Endothelial cell of umbilical vein (primary cell): ENCODE results near the gene MAP4K1. TPM values are rescaled to one million over a fixed set of nuclear protein-coding genes. Genes with fewer than 3 reads are reported as not detected.

Experiments used
- BruUV-seq: library from RNA; stranded (reverse); fragments of 400-500 nt; replicated peaks from 2 replicates; lab custom pipeline; 2021; lab: Mats Ljungman, UMichigan
- CTCF ChIA-PET: fragments of 300-600, 350-600 bp; sonication (Branson Sonifier 250); formaldehyde crosslinking; loops from one replicate; lab custom pipeline; 2021; ENCODE audit warnings: antibody characterized with exemption, inconsistent platforms; lab: Charles Lee
- POLR2A ChIA-PET: fragments of 300-600, 350-600 bp; sonication (Branson Sonifier 250); formaldehyde crosslinking; loops from one replicate; lab custom pipeline; 2021; ENCODE audit warnings: antibody characterized with exemption, inconsistent platforms; lab: Charles Lee
- DNase-seq: peaks from one replicate; pipeline ENCODE4 v3.0.0-alpha.2; 2011; ENCODE audit warnings: low read depth, low spot score
- FAIRE-seq: peaks from 2 replicates; lab custom pipeline; 2011; peaks lifted over from hg19 to GRCh38; lab: Jason Lieb, UNC
- H2AFZ ChIP-seq: 2 replicates; pipeline ENCODE4 v1.6.0; 2012; ENCODE audit warnings: low read depth, low read length, control low read depth, inconsistent platforms
- H3K27ac ChIP-seq: 2 replicates; pipeline ENCODE4 v1.5.1; 2011; ENCODE audit warnings: low read depth, mild to moderate bottlenecking, control low read depth, low read length, moderate library complexity; ENCODE audit not compliant: insufficient read depth
- H3K27me3 ChIP-seq, 2 experiments: 2 replicates each; pipeline versions ENCODE4 v1.6.0 to v1.6.1; 2011; ENCODE audit warnings: low read length in 2 of 2, mixed read lengths in 1 of 2; ENCODE audit not compliant: control insufficient read depth in 2 of 2, insufficient read depth in 2 of 2
- H3K36me3 ChIP-seq, 2 experiments: 2 replicates in 1 of 2; 3 replicates in 1 of 2; pipeline ENCODE4 v1.5.1; 2011; ENCODE audit warnings: low read length in 2 of 2, mild to moderate bottlenecking in 1 of 2, moderate library complexity in 1 of 2; ENCODE audit not compliant: control insufficient read depth in 2 of 2, insufficient read depth in 2 of 2; ENCODE audit errors: extremely low read depth in 1 of 2
- H3K4me1 ChIP-seq: 3 replicates; pipeline ENCODE4 v1.5.1; 2011; ENCODE audit warnings: mild to moderate bottlenecking, low read length; ENCODE audit not compliant: control insufficient read depth, insufficient read depth; ENCODE audit errors: extremely low read depth
- H3K4me2 ChIP-seq: 2 replicates; pipeline ENCODE4 v1.6.1; 2011; ENCODE audit warnings: low read length, control low read depth, mixed read lengths; ENCODE audit not compliant: insufficient read depth
- H3K4me3 ChIP-seq, 3 experiments: fragments of 200-600 bp in 1 of 3; sonication (generic), shearing (Covaris generic) in 1 of 3; replicated peaks in 1 of 3; 2 replicates each; pipeline ENCODE4 v1.5.1; 2011 to 2016; ENCODE audit warnings: control low read depth in 3 of 3, low read length in 3 of 3, mild to moderate bottlenecking in 2 of 3, inconsistent platforms in 1 of 3, low read depth in 1 of 3, moderate library complexity in 1 of 3; ENCODE audit not compliant: insufficient read depth in 1 of 3
- H3K79me2 ChIP-seq: 2 replicates; pipeline ENCODE4 v1.6.0; 2012; ENCODE audit warnings: low read length, inconsistent platforms; ENCODE audit not compliant: control insufficient read depth, insufficient read depth
- H3K9ac ChIP-seq: replicated peaks from 2 replicates; pipeline ENCODE3; 2011; ENCODE audit warnings: low read length, control low read depth; ENCODE audit not compliant: insufficient read depth; ENCODE audit errors: extremely low read depth
- H3K9me1 ChIP-seq: replicated peaks from 3 replicates; pipeline ENCODE4 v1.6.0; 2011; ENCODE audit warnings: mild to moderate bottlenecking, low read length; ENCODE audit not compliant: control insufficient read depth, insufficient read depth; ENCODE audit errors: extremely low read depth
- H3K9me3 ChIP-seq: replicated peaks from 2 replicates; pipeline ENCODE4 v1.5.1; 2012; ENCODE audit warnings: low read length, inconsistent platforms; ENCODE audit not compliant: control insufficient read depth, insufficient read depth
- H4K20me1 ChIP-seq: replicated peaks from 2 replicates; pipeline ENCODE3; 2011; ENCODE audit warnings: mild to moderate bottlenecking, low read length; ENCODE audit not compliant: control insufficient read depth, insufficient read depth; ENCODE audit errors: extremely low read depth
- EZH2 ChIP-seq: IDR thresholded peaks from 2 replicates; pipeline ENCODE4 v1.6.1; 2012; ENCODE audit warnings: borderline replicate concordance, low read depth, mild to moderate bottlenecking, moderate library complexity, low read length, inconsistent platforms; ENCODE audit not compliant: severe bottlenecking
- FOS ChIP-seq: IDR thresholded peaks from 2 replicates; pipeline ENCODE4 v1.6.1; 2011; ENCODE audit warnings: mild to moderate bottlenecking, low read length, moderate library complexity, borderline replicate concordance; ENCODE audit not compliant: insufficient read depth
- JUN ChIP-seq: IDR thresholded peaks from 2 replicates; pipeline ENCODE4 v1.6.1; 2011; ENCODE audit warnings: borderline replicate concordance, low read depth; ENCODE audit not compliant: insufficient read length, insufficient read depth
- POLR2AphosphoS5 ChIP-seq: IDR thresholded peaks from 2 replicates; pipeline ENCODE4 v1.6.1; 2012; ENCODE audit warnings: low read depth, mild to moderate bottlenecking, control low read depth, low read length, moderate library complexity; ENCODE audit not compliant: insufficient read depth
- dilution Hi-C: fragments of 300-500 bp; cut with MboI; formaldehyde crosslinking; loops from one replicate; pipeline ENCODE4 v1.15.0; 2019; ENCODE audit warnings: low sequenced_read_pairs; ENCODE audit not compliant: extremely low pct_ligation_motif_present
- intact Hi-C: fragments of 100-400 bp; cut with micrococcal nuclease; formaldehyde crosslinking; loops from one replicate; pipeline ENCODE4 v1.10.0; 2022
- polyA plus RNA-seq, 4 experiments: library from polyadenylated mRNA; depleted of rRNA in 3 of 4; stranded (reverse) in 3 of 4; unstranded in 1 of 4; fragments of >200 nt; gene quantifications; 2 replicates each; pipeline versions ENCODE4 v1.2.1 to v1.2.3, GENCODE V29; 2011 to 2012; ENCODE audit warnings: missing spikeins in 1 of 4
- total RNA-seq: library from RNA; stranded (reverse); gene quantifications from 2 replicates; pipeline ENCODE4 v1.2.3, GENCODE V29; 2021
- TF ChIP-seq, protein P1 (sequence below), 2 donors: IDR thresholded peaks; 1 replicate in 1 of 2; 2 replicates in 1 of 2; pipeline ENCODE4 v1.5.1; 2011; ENCODE audit warnings: low read length in 2 of 2, mild to moderate bottlenecking in 2 of 2, moderate library complexity in 2 of 2, control low read depth in 1 of 2, inconsistent platforms in 1 of 2, low read depth in 1 of 2; ENCODE audit not compliant: insufficient read depth in 1 of 2; ENCODE audit errors: extremely low read depth in 1 of 2
- TF ChIP-seq, protein P2 (sequence below): IDR thresholded peaks from 2 replicates; pipeline ENCODE4 v1.6.1; 2011; ENCODE audit not compliant: insufficient read depth, insufficient read length

The MAP4K1 gene
- total and polyA plus RNA-seq, 2 donors (not counting 3 experiments of a cell fraction or from before 2014, with no cell fraction given) = 0.12 to 1.6 TPM

DNA sequence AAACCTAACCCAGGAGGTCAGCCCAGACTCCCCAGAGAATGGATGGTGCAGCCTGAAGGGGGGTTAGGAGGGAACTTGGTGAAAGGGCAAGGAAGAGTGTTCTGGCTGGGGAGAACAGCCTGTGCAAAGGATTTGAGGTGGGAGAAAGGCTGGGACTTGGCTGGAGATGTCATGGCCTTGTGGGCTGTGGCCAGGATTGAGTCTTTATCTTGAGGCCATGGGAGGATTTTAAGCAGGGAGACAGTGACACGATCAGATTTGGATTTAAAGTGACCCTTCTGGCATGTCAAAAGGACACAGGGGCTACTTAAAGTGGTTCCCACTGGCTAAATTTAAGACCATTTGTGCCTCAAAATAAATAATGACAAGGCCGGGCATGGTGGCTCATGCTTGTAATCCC lies 29.7 kb downstream of the MAP4K1 start:
- POLR2A ChIA-PET = no interaction called here

DNA sequence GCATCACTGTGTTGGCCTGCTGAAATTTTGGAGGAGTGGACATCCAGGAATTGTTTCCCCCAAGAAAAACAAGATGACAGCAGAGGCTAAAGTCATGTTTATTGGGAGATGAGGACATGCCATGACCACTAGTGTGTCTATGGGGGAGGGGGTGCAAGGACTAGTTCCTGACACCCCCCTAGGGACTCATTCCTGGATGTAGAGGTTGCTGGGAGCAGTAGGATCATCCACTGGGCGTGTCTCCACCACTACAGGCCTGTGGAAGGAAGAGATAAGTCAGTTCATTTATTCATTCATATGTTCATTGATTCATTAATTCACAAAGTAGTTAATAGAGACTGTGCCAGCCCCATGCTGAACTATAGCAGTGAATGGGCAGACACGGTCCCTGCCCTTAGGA lies 30.2 kb downstream of the MAP4K1 start:
- no TSS peak for BruUV-seq
- no peak for TF ChIP-seq JUN
- TF ChIP-seq EZH2 = no peak

More for the DNA sequence above, 29.7 kb downstream of the MAP4K1 start:
- no TSS peak for BruUV-seq
- H3K27me3 ChIP-seq = no peaks in the 10 kb centered on the region
- dilution Hi-C loops (no loop called here), intact Hi-C loops (no loop called here)
- no peaks in the 10 kb centered on the region for H3K79me2 ChIP-seq
- TF ChIP-seq FOS = no peak
- TF ChIP-seq, protein P1, sequence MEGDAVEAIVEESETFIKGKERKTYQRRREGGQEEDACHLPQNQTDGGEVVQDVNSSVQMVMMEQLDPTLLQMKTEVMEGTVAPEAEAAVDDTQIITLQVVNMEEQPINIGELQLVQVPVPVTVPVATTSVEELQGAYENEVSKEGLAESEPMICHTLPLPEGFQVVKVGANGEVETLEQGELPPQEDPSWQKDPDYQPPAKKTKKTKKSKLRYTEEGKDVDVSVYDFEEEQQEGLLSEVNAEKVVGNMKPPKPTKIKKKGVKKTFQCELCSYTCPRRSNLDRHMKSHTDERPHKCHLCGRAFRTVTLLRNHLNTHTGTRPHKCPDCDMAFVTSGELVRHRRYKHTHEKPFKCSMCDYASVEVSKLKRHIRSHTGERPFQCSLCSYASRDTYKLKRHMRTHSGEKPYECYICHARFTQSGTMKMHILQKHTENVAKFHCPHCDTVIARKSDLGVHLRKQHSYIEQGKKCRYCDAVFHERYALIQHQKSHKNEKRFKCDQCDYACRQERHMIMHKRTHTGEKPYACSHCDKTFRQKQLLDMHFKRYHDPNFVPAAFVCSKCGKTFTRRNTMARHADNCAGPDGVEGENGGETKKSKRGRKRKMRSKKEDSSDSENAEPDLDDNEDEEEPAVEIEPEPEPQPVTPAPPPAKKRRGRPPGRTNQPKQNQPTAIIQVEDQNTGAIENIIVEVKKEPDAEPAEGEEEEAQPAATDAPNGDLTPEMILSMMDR (IDR thresholded peaks at IDR 0.05; ENCODE audit: extremely low read depth in 1 of 2, insufficient read depth in 1 of 2, low read depth in 1 of 2, low read length in 2 of 2) = no peak
- no peak for TF ChIP-seq POLR2AphosphoS5
- TF ChIP-seq, protein P2, sequence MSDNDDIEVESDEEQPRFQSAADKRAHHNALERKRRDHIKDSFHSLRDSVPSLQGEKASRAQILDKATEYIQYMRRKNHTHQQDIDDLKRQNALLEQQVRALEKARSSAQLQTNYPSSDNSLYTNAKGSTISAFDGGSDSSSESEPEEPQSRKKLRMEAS = no peak
- no peak for TF ChIP-seq JUN
- no peak for FAIRE-seq
- no peak overlapping the region for H3K27ac ChIP-seq
- no peak for DNase-seq
- H3K36me3 ChIP-seq = no peaks in the 10 kb centered on the region
- no peak overlapping the region for H3K4me2 ChIP-seq
- H2AFZ ChIP-seq = no peak overlapping the region
- H3K4me3 ChIP-seq = no peak overlapping the region
- H3K9me1 ChIP-seq = no peaks in the 10 kb centered on the region
- no peaks in the 10 kb centered on the region for H3K9me3 ChIP-seq
- H4K20me1 ChIP-seq = no peaks in the 10 kb centered on the region
- CTCF ChIA-PET = no interaction called here
- no peak overlapping the region for H3K9ac ChIP-seq
- no peaks in the 10 kb centered on the region for H3K4me1 ChIP-seq

More for the DNA sequence above, 30.2 kb downstream of the MAP4K1 start:
- no peak for FAIRE-seq
- dilution Hi-C loops = no loop called here
- DNase-seq = no peak
- no peaks in the 10 kb centered on the region for H3K9me1 ChIP-seq
- no peaks in the 10 kb centered on the region for H3K4me1 ChIP-seq
- CTCF ChIA-PET = interaction anchor here (0.6 kb wide), 1 partner anchor 38 kb away, joined by 3 read pairs; no protein-coding TSS in a partner anchor
- H3K36me3 ChIP-seq = no peaks in the 10 kb centered on the region
- H2AFZ ChIP-seq = no peak overlapping the region
- no peaks in the 10 kb centered on the region for H3K79me2 ChIP-seq
- no peaks in the 10 kb centered on the region for H3K27me3 ChIP-seq
- H3K27ac ChIP-seq = no peak overlapping the region
- no peaks in the 10 kb centered on the region for H4K20me1 ChIP-seq
- no peak overlapping the region for H3K4me3 ChIP-seq
- no peaks in the 10 kb centered on the region for H3K9me3 ChIP-seq
- intact Hi-C loops = no loop called here
- H3K9ac ChIP-seq = no peak overlapping the region
- no peak overlapping the region for H3K4me2 ChIP-seq
- POLR2A ChIA-PET = no interaction called here
